Measurements from ENCODE around the gene RHOBTB1. TPM values are rescaled to one million over a fixed set of nuclear protein-coding genes. Genes with fewer than 3 reads are reported as not detected.
"Not testable (repeated sequence)": the region's sequence is repeated elsewhere in the genome, so short reads cannot be mapped to it uniquely, and the experiment has no call there.

RHOBTB1 gene
- total RNA-seq, 6 donors from 2014 or later = 10.4 to 28.3 (median 13.7) TPM

- H3K36me3 ChIP-seq = peaks cover 0 to 3% (median 0%) of the 10 kb centered on the region in 4 donors
- no peak for TF ChIP-seq EP300 (IDR thresholded peaks at IDR 0.05)
- TF ChIP-seq POLR2AphosphoS5 (IDR thresholded peaks at IDR 0.05) = no peak
- TF ChIP-seq, protein P1, sequence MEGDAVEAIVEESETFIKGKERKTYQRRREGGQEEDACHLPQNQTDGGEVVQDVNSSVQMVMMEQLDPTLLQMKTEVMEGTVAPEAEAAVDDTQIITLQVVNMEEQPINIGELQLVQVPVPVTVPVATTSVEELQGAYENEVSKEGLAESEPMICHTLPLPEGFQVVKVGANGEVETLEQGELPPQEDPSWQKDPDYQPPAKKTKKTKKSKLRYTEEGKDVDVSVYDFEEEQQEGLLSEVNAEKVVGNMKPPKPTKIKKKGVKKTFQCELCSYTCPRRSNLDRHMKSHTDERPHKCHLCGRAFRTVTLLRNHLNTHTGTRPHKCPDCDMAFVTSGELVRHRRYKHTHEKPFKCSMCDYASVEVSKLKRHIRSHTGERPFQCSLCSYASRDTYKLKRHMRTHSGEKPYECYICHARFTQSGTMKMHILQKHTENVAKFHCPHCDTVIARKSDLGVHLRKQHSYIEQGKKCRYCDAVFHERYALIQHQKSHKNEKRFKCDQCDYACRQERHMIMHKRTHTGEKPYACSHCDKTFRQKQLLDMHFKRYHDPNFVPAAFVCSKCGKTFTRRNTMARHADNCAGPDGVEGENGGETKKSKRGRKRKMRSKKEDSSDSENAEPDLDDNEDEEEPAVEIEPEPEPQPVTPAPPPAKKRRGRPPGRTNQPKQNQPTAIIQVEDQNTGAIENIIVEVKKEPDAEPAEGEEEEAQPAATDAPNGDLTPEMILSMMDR (IDR thresholded peaks at IDR 0.05) = no peak
- TF ChIP-seq POLR2A (IDR thresholded peaks at IDR 0.05) = no peak
- H3K4me3 ChIP-seq = no peak overlapping the region
- no peaks in the 10 kb centered on the region for H3K9me3 ChIP-seq
- no peak overlapping the region for H3K27ac ChIP-seq
- ATAC-seq (ENCODE audit: low FRiP score in 2 of 2) (no peak), DNase-seq (no peak)
- WGBS, 2 donors = 81 to 86% methylated on average over 2 of the region's 2 CpGs
- no peaks in the 10 kb centered on the region for H3K27me3 ChIP-seq
- H3K4me1 ChIP-seq = peaks cover 11 to 29% (median 18%) of the 10 kb centered on the region in 4 donors
Observed at GRCh38 chr10:60908031-60908430, 36.0 kb downstream of the RHOBTB1 start.

DNA sequence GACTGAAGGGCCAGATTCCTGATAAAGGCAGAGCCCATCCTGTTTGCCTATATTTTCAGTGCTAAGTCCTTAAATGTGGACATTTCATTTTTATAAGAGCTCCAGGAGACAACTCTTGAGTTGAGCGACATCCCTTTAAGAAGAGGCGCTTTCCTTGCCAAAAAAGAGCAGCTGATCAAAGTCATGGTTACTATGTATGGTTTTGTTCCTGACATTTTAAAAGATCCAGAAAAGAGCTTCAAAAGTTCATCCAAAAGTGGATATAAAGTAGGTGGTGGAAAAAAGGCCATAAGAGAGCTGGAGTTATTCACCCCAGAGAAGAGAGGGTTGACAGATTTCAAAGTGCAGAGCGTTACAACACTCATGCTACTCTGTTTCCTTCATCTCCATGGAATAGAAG, 36.7 kb downstream of the RHOBTB1 start:
- TF ChIP-seq EP300 (IDR thresholded peaks at IDR 0.05) (no peak), POLR2AphosphoS5 (IDR thresholded peaks at IDR 0.05) (no peak), POLR2A (IDR thresholded peaks at IDR 0.05) (no peak)
- TF ChIP-seq, protein P1 (IDR thresholded peaks at IDR 0.05) = no peak
- H3K27me3 ChIP-seq = no peaks in the 10 kb centered on the region
- H3K9me3 ChIP-seq = no peaks in the 10 kb centered on the region
- peaks cover 11 to 29% (median 18%) of the 10 kb centered on the region in 4 donors for H3K4me1 ChIP-seq
- peaks cover 0 to 3% (median 0%) of the 10 kb centered on the region in 4 donors for H3K36me3 ChIP-seq
- no peak overlapping the region for H3K4me3 ChIP-seq
- ATAC-seq (ENCODE audit: low FRiP score in 2 of 2) (no peak), DNase-seq (no peak)
- WGBS, 2 donors = 91 to 93% methylated on average over 3 of the region's 3 CpGs
- H3K27ac ChIP-seq = no peak overlapping the region

DNA sequence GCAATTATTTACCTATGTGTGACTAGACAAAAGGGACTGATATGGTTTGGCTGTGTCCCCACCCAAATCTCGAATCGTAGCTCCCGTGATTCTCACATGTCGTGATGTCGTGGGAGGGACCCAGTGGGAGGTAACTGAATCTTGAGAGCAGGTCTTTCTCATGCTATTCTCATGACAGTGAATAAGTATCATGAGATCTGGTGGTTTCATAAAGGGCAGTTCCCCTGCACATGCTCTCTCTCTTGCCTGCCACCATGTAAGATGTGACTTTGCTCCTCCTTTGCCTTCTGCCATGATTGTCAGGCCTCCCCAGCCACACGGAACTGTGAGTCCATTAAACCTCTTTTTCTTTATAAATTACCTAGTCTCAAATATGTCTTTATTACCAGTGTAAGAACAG, 37.2 kb downstream of the RHOBTB1 start:
- H3K36me3 ChIP-seq; H3K9me3 ChIP-seq; H3K27me3 ChIP-seq; ATAC-seq (ENCODE audit: low FRiP score in 2 of 2); H3K27ac ChIP-seq; H3K4me3 ChIP-seq; DNase-seq: not testable (repeated sequence)
- peaks cover 11 to 29% (median 18%) of the 10 kb centered on the region in 4 donors for H3K4me1 ChIP-seq
- WGBS, 2 donors = 95 to 96% methylated on average over 6 of the region's 6 CpGs

DNA sequence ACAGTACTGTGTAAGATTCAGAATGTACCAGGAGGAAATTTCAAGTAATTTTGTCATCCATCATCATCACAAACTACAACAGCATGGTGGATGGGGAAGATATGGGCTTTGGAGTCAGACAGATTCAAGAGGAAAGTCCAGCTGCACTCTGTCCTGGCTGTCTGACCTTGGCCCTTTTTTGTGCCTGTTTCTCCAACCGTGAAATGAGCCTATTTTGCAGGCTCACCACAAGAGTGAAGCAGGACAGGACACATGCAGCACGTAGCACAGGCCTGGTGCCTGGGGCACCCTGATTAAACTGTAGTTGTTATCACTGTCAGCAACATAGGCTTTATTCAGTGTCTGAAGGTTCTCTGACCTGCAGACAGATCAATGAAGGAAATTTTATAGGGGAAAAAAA, 37.6 kb downstream of the RHOBTB1 start:
- Histone ChIP-seq H3K27me3 (no peaks in the 10 kb centered on the region), H3K4me1 (peaks cover 15 to 24% (median 18%) of the 10 kb centered on the region in 4 donors), H3K36me3 (peaks cover 0 to 3% (median 0%) of the 10 kb centered on the region in 4 donors), H3K27ac (no peak overlapping the region), H3K9me3 (no peaks in the 10 kb centered on the region), H3K4me3 (no peak overlapping the region)
- no peak for TF ChIP-seq POLR2A (IDR thresholded peaks at IDR 0.05)
- TF ChIP-seq, protein P1 (IDR thresholded peaks at IDR 0.05) = no peak
- 87 to 94% methylated on average over 2 of the region's 2 CpGs for WGBS, 2 donors
- no peak for ATAC-seq (ENCODE audit: low FRiP score in 2 of 2)
- DNase-seq = no peak

DNA sequence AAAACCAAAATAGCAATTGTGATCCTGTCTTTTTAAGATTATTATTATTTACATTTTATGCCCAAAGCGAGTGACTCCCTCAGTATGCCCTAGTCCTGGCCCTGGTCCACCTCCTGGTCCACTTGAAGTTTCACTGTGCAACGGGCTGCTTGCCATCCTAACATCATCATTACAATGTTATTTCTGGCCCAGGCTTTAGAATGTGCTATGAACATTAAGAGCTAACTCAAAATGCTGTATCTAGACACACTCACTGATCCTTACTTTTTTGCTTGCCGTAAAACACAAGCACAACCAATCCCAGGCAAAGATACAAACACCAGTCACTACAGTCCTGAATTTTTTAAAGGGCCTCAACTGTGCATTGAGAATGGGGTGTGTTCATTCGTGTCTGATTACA, 38.4 kb downstream of the RHOBTB1 start:
- Histone ChIP-seq H3K4me1 (peaks cover 10 to 16% (median 12%) of the 10 kb centered on the region in 4 donors), H3K27ac (peak overlapping the region in 1 of 4 donors; percentile 43), H3K4me3 (no peak overlapping the region), H3K36me3 (peaks cover 0 to 3% (median 0%) of the 10 kb centered on the region in 4 donors), H3K9me3 (no peaks in the 10 kb centered on the region), H3K27me3 (no peaks in the 10 kb centered on the region)
- DNase-seq (peak in 1 of 2 donors; percentile 52), ATAC-seq (ENCODE audit: low FRiP score in 2 of 2) (no peak)
- TF ChIP-seq EP300 (IDR thresholded peaks at IDR 0.05) = no peak
- TF ChIP-seq, protein P1 (IDR thresholded peaks at IDR 0.05) = no peak
- TF ChIP-seq POLR2A (IDR thresholded peaks at IDR 0.05) = no peak
- no peak for TF ChIP-seq POLR2AphosphoS5 (IDR thresholded peaks at IDR 0.05)
- 60 to 68% methylated on average over 4 of the region's 4 CpGs for WGBS, 2 donors

Measured in upper lobe of left lung (tissue), 6 donors.